ENCODE measurements around the gene CPZ.

CPZ gene

GRCh38 chr4:8599091-8599460 is 6.5 kb downstream of the CPZ start (continued):
- TF ChIP-seq ZNF292 (tag by site-specific recombination; IDR thresholded peaks at IDR 0.05; ENCODE audit: borderline replicate concordance, low read depth): no peak

GRCh38 chr4:8599657-8600056 is 7.1 kb downstream of the CPZ start:
- CTCF ChIA-PET: interaction anchor here (0.5 to 1.3 kb wide), 4 partner anchors 8 to 318 kb away, joined by 3 read pairs; no protein-coding TSS in a partner anchor
- Histone ChIP-seq H3K27ac (ENCODE audit: extremely low read depth, low read depth, low read length) (no peak overlapping the region), H3K4me1 (ENCODE audit: control insufficient read depth, insufficient read depth, low read length) (no peaks in the 10 kb centered on the region), H3K4me3 (ENCODE audit: low read depth, low read length) (no peak overlapping the region), H3K9me3 (ENCODE audit: control insufficient read depth, insufficient read depth, low read depth, low read length) (no peaks in the 10 kb centered on the region), H3K36me3 (ENCODE audit: control insufficient read depth in 2 of 2, insufficient read depth in 1 of 2, low read length in 2 of 2) (no peaks in the 10 kb centered on the region)
- POLR2A ChIA-PET: no interaction called here
- TF ChIP-seq ZNF132 (tag by site-specific recombination; IDR thresholded peaks at IDR 0.05; ENCODE audit: borderline replicate concordance): no peak
- no peak for TF ChIP-seq ZNF202 (tag by site-specific recombination; IDR thresholded peaks at IDR 0.05; ENCODE audit: borderline replicate concordance)
- TF ChIP-seq GLIS2 (tag by site-specific recombination; IDR thresholded peaks at IDR 0.05): peak; percentile 46; the same call in 1 of the 2 replicates
- no peak for TF ChIP-seq ZNF2 (tag by site-specific recombination; IDR thresholded peaks at IDR 0.05)
- TF ChIP-seq ZNF423 (tag by site-specific recombination; IDR thresholded peaks at IDR 0.05): no peak
- TF ChIP-seq BCL6B (tag by site-specific recombination; IDR thresholded peaks at IDR 0.05): no peak
- TF ChIP-seq ZIC2 (tag by site-specific recombination; IDR thresholded peaks at IDR 0.05): peak; percentile 84
- TF ChIP-seq HIC1 (tag by site-specific recombination; IDR thresholded peaks at IDR 0.05): peak; percentile 55; the same call in 1 of the 2 replicates
- TF ChIP-seq ZNF280C (tag by site-specific recombination; IDR thresholded peaks at IDR 0.05): no peak
- 0 out of 2 replicates have a peak, but pooled peaks have one; percentile 13 for TF ChIP-seq ZFHX2 (tag by site-specific recombination; conservative IDR thresholded peaks at IDR 0.05)
- TF ChIP-seq ZNF670 (tag by site-specific recombination; IDR thresholded peaks at IDR 0.05; ENCODE audit: low read depth): no peak
- TF ChIP-seq AEBP2 (tag by site-specific recombination; IDR thresholded peaks at IDR 0.05; ENCODE audit: borderline replicate concordance): no peak
- no peak for TF ChIP-seq MEIS1 (CRISPR knock-in tag; IDR thresholded peaks at IDR 0.05; ENCODE audit: borderline replicate concordance)
- TF ChIP-seq ZNF488 (tag by site-specific recombination; IDR thresholded peaks at IDR 0.05): no peak
- no peak for TF ChIP-seq GFI1B (tag by site-specific recombination; IDR thresholded peaks at IDR 0.05)
- peak; percentile 76 for TF ChIP-seq GLIS1 (tag by site-specific recombination; IDR thresholded peaks at IDR 0.05)
- no peak for TF ChIP-seq ZNF777 (tag by site-specific recombination; IDR thresholded peaks at IDR 0.05; ENCODE audit: borderline replicate concordance)
- no peak for TF ChIP-seq ZEB2 (tag by site-specific recombination; IDR thresholded peaks at IDR 0.05)
- TF ChIP-seq ZBTB21 (tag by site-specific recombination; IDR thresholded peaks at IDR 0.05): 0 out of 2 replicates have a peak, but pooled peaks have one; percentile 10
- TF ChIP-seq ZNF341 (tag by site-specific recombination; IDR thresholded peaks at IDR 0.05; ENCODE audit: low read depth): no peak
- no peak for TF ChIP-seq ZNF610 (tag by site-specific recombination; IDR thresholded peaks at IDR 0.05; ENCODE audit: borderline replicate concordance)
- no peak for TF ChIP-seq KLF16 (tag by site-specific recombination; IDR thresholded peaks at IDR 0.05)
- no peak for TF ChIP-seq ZNF518A (tag by site-specific recombination; conservative IDR thresholded peaks at IDR 0.05; ENCODE audit: low read depth)

Measured in HEK293 (cell line).